Kidney glomerular epithelial cell (primary cell): ENCODE measurements around the gene SFSWAP.

ENCODE experiments used
- DNase-seq: peaks from one replicate; lab custom pipeline; 2025; lab: John Stamatoyannopoulos, UW

SFSWAP gene

DNA sequence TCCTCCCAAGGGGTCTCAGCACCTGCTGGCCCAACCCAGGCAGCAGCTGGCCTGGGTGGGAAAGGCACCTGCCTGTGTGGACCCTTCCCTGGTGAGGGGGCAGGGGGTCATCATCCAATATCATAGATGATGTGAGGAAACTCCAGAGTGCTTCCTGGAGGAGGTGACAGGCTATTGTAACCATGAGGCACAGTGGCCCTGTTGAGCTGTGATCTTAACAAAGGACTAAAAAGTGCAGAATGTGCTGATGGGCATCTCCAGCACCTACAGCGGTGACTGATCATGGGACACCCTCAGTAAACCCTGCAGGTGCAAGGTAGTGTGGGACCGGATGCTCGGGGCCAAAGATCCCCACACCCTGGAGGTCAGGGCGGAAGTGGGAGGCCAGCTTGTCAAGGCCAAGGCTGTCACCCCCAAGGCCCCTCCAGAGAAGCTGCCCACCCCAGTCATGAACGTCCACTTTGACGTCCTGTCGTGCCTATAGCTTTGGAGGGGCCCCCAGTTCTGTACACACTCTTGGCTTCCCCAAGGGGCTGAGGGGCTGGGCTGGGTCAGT is 124.8 kb downstream of the SFSWAP start:
- no peak for DNase-seq

DNA sequence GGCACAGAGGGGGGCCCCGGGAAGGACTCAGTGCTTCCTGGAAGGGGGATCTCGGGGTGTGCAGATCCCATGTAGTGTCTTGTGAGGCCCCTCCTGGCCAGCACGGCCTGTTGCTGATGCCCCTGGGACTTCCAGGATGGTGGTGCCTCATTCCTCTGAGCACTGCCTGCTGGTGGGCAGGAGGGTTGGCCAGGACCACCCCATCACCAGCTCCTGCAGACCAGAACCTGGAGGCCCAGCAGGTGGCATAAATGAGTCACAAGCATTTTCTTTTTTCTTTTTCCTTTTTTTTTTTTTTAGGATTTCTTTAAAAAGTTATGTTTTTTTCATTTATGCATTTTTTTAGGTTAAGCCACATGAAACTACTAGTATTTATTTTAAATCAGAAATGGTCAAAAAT is 125.3 kb downstream of the SFSWAP start:
- DNase-seq: no peak

DNA sequence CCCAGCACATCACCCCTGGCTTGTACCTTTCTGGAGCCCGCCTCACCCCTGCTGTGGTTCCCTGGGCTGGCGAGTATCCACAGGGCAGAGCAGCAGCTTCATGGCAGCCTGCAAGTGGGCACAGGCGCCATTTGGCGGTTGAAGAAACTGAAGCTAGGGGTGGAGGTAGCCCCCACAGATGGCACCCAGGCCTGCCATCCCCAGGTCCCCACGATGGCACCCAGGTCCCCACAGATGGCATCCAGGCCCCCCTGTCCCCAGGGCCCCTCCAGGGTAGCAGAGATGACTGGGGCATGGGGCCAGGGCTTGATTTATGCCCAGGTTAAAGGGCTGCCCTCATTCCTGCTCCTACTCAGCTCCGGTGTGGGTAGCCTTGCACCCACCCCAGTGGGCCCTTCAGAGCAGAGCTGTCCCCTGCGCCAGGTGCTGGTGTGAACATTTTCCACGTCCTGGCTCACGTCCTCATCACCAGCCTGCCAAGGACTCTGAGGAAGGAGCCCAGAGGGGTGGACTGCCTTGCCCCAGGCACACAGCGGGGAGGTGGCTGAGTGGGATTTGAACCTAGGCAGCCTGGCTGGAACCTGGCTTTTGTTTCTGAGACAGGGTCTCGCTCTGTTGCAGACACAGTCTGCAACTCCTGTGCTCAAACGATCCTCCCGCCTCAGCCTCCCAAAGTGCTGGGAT is 126.0 kb downstream of the SFSWAP start:
- DNase-seq: no peak

DNA sequence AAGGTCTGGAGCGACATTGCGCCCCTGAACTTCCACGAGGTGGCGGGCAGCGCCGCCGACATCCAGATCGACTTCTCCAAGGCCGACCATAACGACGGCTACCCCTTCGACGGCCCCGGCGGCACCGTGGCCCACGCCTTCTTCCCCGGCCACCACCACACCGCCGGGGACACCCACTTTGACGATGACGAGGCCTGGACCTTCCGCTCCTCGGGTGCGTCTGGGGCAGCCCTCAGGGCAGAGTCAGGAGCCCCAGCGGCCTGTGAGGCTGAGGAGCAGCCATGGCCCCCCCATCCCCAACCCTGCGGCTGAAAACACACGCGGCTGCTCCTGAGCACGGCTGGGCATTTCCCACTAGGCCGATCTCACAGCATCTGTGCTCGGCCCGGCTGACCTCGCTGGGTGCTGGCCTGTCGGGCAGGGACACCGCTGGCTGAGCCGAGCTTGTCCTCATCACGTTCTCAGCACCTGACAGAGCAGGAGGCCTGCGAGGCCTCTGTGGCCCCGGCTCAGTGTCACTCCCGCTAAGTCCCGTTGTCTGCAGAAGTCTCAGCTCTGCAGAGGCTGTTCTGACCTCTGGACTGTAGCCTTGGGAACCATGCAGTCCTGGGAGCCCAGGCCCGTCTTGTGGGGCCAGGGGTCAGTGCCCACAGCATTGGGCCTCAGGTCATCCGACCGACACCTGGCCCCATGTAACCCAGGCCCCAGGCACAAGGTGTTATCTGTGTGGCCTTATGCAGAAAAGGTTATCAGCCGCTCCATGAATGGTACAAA is 129.9 kb downstream of the SFSWAP start:
- no peak for DNase-seq

DNA sequence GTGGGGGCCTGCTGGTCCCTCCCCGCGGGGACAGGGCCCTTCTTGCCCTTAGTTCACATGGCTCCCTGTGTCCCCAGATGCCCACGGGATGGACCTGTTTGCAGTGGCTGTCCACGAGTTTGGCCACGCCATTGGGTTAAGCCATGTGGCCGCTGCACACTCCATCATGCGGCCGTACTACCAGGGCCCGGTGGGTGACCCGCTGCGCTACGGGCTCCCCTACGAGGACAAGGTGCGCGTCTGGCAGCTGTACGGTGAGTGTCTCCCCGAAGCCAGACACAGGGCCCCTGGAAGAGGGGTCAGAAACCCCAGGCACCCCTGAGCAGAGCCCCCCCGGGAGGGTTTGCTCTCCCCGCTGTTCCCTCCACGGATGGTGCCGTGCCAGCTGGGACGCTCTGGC is 130.7 kb downstream of the SFSWAP start:
- no peak for DNase-seq

DNA sequence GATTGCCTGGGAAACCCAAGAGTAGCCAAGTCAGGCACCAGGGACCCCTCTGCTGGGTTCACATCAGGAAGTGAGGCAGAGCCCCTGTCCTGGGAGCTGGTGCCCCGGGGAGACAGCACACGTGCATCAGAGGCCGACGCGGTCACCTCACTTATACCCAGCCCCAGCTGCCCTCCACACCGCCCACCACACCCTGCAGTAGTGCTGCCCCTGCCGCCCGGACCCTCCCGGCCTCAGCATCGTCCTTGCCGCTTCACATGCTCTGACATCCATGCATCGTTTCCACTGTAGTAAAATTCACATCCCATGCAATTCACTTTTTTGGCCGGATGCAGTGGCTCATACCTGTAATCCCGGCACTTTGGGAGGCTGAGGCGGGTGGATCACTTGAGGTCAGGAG is 131.3 kb downstream of the SFSWAP start:
- no peak for DNase-seq

DNA sequence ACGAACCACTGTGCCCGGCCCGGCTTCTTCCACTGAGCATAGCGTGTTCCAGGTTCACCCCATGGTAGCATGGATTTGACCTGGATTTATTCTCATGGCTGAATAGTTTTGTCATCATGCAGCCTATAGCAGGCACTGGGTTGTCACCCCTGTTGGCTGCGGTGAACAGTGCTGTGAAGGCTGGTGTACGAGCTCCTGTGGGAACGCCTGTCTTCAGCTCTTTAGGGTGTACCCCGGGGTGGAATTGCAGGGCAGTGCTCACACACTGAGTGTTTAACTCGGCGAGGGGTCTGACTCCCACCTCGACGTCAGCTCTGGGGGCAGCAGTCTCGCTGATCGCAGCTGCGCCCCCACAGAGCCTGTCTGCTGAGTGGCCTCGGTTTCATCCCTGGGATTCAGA is 132.6 kb downstream of the SFSWAP start:
- no peak for DNase-seq

DNA sequence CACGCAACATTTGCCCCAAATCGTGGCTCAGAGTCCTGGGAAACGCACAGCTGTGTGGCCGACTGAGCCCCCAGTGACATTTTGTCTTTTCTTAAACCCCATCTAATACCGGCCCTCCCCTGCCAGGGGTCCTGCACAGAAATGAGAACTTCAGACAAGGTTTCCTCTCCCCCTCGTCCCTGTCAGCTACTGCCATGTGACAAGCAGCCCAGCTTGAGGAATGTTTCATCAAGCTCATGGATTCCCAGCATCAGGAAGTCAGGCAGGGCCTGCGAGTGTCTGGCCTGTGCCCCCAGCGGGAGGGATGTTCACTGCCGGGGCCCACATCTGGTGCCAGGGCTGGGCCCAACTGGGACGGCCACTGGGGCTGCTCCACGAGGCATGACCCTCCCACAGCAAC is 133.2 kb downstream of the SFSWAP start:
- no peak for DNase-seq

DNA sequence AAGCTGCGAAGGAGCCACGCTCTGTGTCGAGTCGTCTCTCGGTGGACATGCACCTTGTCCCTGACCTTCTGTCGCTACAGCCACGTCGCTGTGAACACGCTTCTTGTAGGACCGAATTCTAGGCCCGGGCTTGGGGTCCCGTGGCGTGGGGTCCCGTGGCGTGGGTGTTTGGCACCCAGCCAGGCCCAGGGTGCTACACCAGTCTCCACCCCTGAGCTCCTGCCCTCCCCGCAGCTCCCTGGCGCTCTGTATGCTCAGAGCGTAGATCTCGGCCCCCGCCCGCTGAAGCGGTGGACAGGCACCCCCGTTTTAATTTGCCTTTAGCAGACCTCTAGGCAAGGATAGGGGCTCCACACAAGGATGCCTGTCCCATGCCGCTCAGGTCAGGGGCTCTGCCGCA is 133.8 kb downstream of the SFSWAP start:
- DNase-seq: no peak

DNA sequence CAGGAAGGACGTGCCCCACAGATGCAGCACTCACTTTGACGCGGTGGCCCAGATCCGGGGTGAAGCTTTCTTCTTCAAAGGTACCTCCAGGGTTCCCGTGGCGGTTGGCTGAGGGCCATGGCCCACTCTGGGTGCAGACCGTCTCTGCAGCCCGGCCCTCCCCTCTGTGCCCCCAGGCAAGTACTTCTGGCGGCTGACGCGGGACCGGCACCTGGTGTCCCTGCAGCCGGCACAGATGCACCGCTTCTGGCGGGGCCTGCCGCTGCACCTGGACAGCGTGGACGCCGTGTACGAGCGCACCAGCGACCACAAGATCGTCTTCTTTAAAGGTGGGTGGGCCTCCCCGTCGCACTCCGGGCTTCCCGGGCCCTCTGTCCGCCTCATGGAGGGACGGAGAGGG is 134.2 kb downstream of the SFSWAP start:
- DNase-seq: no peak

DNA sequence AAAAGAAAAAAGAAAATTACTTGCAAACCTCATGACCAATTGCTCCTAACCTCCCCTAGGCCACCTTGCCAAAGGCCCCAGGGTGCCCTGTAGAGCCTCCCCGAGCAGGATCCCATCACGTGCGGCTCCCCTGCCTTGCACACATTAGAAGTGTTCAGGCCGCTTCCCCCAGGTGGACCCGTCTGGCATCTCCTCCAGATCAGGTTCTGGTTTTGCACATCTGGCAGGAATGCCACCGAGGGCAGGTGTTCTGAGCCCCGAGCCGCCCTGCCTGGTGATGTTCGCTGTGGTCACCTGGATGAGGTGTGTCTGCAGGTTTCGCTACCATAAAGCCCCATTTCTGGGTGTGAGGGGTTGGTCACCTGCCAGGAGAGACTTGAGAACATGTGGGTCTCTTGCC is 136.6 kb downstream of the SFSWAP start:
- DNase-seq: no peak

DNA sequence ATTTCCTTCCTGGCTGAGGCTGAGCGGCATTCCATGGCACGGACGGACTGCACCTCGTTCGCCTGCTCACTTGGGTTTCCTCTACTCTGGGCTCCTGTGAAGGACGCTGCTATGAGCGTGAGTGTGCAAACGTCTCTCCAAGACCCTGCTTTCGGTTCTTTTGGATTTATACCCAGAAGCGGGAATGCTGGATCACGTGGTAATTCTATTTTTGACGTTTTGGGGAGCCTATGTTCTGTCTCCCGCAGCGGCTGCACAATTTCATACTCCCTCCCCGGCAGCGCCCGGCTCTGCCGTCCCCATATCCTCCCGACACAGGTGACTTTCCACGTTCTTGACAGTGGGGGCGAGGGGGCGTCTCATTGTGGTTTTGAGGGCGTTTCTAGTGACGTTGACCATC is 137.9 kb downstream of the SFSWAP start:
- no peak for DNase-seq
